Measurements from ENCODE around the gene SLC30A9. TPM values are rescaled to one million over a fixed set of nuclear protein-coding genes. Genes with fewer than 3 reads are reported as not detected.

Gene SLC30A9
- 29.2 and 35.9 TPM in 2 replicates for total RNA-seq

DNA sequence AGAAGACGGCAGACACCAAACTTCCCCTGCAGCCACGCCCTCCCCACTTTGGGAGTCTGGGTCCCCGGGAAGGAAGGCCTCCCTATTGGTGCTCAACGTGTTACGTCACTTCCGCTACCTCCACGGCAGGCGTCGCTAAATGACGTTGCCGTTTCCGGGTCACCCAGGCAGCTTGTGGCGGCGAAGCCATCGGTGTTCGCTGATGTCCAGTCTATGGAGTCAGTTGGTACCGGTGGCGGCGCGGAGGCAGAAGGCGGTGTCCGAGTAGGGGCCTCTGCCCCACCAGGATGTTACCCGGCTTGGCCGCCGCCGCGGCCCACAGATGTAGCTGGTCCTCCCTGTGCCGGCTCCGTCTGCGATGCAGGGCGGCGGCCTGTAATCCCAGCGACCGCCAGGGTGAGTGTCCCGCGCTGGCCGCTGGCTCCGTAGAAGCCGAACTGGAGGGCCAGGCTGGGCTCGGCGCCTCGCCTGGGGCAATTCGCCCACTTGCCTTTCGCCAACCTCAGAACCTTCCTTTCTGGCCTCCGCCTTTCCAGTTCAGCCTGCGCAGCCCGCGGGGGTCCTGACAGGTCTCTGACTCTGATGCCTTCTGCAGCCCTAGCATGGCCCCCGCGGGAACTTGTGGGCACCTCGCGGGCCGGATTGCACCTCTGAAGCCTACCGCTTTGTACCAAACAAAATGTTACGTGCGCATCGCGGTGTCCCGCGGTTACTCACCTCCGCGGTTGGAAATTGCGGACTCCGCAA lies at the start of gene SLC30A9:
Gene SLC30A9 (plus strand): TSS at position 166 of the 747 bp plus-strand sequence. CDS start 122 bp downstream, at position 288.
- peak; percentile 96 for DNase-seq (ENCODE audit: low read depth in 2 of 2)

DNA sequence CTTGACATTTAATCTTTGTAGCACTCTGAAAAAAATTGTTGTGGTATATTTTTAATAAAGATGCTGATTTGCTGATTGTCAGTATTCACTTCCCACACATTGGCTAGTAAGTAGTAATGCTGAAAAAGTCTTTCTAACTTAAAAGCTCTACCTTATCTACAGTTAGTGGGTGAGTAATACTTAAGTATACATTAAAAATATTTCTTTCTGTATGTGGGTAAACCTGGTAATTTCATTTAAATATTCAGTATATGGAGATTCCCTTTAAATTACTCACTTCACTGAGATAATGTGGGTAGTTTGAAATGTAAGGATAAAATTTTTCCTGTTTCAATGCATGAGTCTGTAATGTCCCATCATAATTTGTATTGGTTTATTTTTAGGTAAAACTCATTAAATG lies 49.5 kb upstream of the SLC30A9 start:
- no peak for DNase-seq (ENCODE audit: low read depth in 2 of 2)

DNA sequence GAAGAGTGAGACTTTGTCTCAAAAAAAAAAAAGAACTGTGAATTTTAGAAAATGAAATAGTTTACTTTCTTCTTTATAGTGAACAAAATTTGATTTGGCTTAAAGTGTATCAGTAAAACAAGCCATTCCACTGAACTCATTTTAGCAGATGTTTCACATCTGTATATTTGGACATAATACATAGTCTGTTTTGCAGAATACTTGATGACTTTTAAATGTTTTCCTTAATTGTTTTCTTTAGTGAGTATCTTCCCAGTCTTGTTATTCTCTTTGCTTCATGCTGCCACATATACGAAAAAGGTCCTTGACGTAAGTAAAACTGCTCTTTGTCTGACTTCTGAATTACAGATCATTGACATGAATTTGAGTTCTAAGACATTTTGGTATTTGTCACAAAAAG lies 46.8 kb upstream of the SLC30A9 start:
- no peak for DNase-seq (ENCODE audit: low read depth in 2 of 2)

DNA sequence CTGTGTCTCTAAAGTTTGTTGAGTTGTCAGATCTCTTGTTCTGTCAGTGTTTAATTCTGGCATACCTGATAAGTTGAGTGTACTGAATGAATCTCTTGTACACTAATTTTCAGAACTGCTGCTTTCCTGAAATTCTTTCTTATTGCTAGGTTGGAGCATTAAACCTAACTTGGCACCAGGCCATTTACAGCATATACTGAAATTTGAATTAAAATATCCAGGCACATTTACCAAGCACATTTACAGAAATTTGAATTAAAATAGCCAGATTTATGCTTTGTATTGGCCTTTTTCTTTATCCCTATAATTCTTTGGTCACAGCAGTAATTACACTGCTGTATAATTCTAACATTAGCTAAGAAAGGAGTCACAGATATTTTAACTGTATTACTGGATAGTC lies 46.2 kb upstream of the SLC30A9 start:
- DNase-seq (ENCODE audit: low read depth in 2 of 2), result no peak

DNA sequence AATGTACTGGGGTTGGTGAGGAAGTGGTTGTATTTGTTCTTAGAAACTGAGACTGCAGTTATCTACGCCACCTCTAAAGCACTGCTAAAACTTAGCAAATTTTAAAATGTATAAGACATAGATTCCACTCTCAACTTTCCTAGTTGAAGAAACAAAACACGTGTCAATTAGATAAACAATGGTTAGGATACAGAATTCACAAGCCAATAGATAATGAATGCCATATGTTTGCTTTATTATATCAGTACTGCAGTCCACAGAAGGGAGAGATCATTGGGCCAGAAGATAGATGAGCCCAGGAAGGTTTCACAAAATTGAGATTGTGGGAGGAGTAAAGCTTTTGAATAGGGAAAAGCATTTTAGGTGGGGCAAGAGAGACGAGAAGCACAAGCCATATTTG lies 40.8 kb upstream of the SLC30A9 start:
- no peak for DNase-seq (ENCODE audit: low read depth in 2 of 2)

DNA sequence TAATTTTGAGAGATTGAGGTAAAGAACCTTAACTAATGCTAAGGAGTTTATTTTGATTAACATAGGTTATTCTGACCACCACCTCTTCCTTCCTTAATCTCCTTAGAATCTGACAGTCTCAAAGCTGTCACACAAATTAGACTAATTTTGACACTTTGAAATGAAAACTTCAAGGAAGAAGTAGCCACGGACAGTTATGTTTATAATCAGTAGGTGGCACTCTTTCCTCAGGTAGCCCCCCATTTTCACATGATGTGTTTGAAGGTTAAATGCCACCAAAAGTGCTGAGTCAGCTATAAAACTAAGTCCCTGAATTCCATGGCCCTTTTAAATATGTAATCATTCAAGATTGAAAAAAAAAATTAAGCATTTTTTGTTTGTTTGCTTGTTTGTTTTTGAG lies 32.7 kb upstream of the SLC30A9 start:
- DNase-seq (ENCODE audit: low read depth in 2 of 2), result peak; percentile 29 to 38

DNA sequence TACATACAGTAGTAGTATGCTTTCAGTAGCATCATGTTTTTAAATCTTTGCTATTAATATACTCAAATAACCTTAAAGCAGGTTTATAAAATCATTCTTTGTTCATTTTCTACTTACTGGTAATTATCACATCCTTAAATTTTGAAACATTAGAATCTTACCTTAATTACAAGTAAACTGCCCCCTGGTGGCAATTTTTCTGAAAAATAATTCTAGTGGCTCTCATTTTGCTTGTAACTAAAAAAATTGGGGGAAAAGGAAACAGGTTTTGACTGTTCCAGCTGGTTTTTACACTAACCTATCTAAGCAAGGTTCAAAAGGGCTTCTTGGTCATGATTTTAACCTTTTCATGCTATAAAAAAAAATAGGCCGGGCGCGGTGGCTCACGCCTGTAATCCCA lies 27.2 kb upstream of the SLC30A9 start:
- DNase-seq (ENCODE audit: low read depth in 2 of 2), result peak; percentile 17 to 27

DNA sequence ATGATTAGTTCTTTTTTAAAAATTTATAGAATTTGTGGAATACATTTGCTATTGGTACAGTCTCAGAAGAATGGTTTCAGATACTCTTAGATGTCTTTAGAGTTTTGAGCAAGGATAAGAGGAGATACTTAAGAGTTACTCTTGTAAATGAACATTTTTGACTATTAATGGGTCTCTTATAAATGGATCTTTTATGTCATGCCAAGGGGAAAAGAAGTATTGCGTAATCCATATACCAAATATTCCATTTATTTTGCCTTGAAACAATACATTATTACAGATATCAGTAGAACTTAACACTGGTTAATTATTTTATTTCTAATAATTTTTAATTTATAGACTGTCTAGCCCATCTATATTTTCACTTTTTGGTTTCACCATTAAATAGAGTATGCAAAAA lies 25.9 kb upstream of the SLC30A9 start:
- no peak for DNase-seq (ENCODE audit: low read depth in 2 of 2)

DNA sequence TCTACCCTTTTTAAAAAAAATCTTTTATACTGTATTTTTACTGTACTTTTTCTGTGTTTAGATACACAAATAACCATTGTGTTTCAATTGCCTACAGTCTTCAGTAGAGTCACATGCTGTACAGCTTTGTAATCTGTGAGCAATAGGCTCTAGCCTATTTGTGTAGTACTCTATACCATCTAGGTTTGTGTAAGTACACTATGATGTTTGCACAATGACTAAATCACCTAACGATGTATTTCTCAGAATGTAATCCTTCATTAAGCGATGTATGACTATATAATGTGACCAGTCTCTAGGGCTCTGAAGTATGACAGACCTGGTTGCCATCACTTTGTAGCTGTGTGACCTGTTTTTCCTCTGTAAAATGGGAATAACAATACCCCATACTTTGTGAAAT lies 22.9 kb upstream of the SLC30A9 start:
- no peak for DNase-seq (ENCODE audit: low read depth in 2 of 2)

DNA sequence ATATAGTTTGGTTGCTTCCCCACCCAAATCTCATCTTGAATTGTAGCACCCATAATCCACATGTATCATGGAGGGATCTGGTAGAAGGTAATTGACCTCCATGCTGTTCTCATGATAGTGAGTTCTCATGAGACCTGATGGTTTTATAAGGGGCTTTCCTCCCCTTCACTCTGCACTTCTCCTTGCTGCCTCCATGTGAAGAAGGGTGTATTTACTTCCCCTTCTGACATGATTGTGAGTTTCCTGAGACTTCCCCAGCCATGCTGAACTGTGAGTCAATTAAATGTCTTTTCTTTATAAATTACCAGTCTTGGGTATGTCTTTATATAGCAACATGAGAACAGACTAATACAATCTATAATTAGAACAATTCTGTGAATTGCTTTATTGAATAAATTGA lies 20.7 kb upstream of the SLC30A9 start:
- no peak for DNase-seq (ENCODE audit: low read depth in 2 of 2)

DNA sequence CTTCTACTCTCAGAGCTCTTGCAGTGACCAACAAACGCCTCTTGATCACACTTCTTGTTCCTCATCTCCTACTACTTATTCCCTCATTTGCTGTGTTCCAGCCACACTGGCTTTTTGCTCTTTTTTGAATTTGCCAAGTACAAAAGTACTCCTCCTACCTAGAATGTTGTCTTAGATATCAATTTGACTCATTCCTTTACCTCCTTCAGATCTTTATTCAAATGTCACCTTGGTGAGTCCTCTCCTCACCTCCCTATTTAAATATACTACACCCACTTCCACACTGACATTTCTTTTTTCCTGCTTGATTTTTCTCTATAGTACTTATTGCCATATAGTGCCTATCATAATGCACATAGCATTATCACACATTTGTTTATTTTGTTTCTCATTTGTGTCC lies 15.0 kb upstream of the SLC30A9 start:
- DNase-seq (ENCODE audit: low read depth in 2 of 2), result no peak

DNA sequence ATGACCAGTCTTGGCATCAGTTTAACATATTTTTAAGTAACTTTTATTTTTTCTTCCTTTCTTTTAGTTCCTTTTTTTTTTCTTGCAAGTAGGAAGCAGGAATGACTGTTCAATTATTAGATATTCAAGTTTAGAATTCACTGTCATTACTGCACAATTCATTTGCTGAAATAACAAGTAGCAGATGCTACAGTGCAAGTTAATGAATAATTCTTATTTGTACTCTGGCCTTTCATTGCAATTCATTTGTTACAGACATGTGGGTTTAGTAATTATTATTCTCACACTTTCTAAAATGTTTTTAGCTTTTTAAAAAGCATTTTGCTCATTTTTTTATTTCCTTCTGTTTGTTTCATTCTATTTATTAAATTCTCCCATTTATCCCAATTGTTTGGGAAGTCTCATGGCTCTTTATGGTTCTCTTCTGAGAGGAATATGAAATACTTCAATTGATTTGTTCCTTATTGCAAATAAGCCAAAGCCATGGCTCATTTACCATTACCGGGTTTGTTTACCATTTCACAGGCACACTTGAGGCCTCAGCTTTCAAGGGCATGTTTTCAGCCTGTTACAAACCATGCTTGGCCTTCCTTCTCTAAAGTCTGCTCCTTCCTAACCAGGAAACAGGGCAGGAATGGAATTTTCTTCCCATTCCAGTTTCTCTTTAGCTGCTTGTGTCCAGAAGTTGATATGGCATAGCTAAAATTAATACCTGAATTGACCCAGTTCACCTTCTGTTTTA lies 13.4 kb upstream of the SLC30A9 start:
- DNase-seq (ENCODE audit: low read depth in 2 of 2), result no peak

DNA sequence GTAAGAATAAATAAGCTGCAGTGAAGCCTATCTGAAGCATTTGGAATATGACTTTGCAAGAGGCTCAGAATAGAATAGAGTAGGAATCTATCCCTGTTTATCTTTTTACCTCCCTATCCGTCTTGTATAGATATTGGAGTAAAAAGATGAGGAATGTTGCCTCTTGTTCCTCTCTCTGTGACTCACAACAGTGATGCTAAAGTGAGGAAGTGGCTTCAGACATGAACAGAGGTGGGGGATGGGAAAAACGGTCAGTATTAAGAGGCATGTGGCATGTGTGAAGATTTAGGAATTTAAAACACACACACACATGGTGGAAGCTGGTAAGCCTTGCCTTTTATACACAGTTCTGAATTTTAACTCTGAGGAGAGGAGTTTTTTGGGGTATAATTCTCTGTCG lies 12.6 kb upstream of the SLC30A9 start:
- peak in 1 of 2 donors; percentile 46 for DNase-seq (ENCODE audit: low read depth in 2 of 2)

DNA sequence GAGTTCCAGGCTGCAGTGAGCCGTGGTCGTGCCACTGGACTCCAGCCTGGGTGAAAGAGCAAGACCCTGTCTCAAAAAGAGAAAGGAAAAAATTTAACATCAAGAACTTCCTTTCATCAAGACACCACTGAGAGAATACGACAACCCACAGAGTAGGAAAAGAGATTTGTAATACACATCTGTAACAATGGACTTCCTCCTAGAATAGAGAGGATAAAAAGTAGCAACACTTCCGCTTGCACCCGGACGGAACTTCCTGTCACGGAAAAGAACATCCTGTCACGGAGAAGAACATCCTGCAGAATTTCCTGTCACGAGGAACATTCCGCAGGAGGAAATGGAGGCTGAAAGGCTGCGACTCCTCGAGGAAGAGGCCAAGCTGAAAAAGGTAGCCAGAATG lies 8.9 kb upstream of the SLC30A9 start, which contains the start of gene DCAF4L1:
Gene DCAF4L1 (plus strand): TSS at position 301 of the 400 bp plus-strand sequence. CDS start 37 bp downstream, at position 338.
- no peak for DNase-seq (ENCODE audit: low read depth in 2 of 2)

DNA sequence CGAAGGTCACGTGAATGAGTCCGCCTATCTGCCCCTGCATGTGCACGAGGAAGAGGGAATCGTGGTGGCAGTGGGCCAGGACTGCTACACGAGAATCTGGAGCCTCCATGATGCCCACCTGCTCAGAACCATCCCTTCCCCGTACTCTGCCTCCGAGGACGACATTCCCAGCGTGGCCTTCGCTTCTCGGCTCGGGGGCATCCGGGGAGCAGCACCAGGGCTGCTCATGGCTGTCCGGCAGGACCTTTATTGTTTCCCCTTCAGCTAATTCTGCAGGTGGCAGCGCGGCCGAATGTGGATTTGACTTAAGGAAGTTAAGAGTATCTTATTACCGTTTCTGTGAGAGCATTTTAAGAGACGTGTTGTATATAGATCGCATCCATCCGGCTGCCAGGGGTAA lies 7.6 kb upstream of the SLC30A9 start:
- no peak for DNase-seq (ENCODE audit: low read depth in 2 of 2)

DNA sequence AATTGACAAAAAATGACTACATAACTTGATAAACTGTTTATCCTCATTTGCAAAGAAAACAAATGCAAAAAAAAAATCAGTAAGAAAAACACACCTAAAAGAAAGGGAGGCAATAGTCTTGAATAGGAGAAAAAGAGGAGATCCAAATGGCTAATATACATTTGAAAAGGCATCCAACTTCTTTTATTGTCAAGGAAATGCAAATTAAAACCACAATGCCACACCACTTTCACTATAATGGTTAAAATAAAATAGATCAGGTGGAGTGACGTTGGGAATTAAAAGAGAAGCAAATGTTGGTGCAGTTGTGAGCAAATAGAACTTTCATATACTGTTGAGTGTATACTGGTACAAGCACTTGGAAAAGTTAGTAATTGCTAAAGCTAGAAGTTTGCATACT lies 5.2 kb upstream of the SLC30A9 start:
- DNase-seq (ENCODE audit: low read depth in 2 of 2), result no peak

DNA sequence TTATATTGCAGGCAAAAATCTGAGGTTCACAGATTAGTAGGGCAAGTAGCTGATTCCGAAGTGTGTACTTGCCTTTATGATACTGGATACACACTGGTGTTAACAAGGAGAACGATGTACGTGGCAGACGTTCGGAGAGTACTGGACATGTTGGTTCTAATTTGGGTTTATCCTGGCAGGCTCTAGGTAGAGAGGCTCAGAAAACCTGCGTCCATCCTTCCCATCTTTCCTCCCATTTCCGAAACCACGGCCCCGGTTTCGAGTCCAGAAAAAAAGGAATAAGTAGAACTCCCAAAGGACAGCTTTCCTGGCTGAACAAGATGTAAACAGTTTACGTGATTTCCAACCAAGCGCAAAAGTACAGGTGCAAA lies 351 bp upstream of the SLC30A9 start:
- DNase-seq (ENCODE audit: low read depth in 2 of 2), result no peak

DNA sequence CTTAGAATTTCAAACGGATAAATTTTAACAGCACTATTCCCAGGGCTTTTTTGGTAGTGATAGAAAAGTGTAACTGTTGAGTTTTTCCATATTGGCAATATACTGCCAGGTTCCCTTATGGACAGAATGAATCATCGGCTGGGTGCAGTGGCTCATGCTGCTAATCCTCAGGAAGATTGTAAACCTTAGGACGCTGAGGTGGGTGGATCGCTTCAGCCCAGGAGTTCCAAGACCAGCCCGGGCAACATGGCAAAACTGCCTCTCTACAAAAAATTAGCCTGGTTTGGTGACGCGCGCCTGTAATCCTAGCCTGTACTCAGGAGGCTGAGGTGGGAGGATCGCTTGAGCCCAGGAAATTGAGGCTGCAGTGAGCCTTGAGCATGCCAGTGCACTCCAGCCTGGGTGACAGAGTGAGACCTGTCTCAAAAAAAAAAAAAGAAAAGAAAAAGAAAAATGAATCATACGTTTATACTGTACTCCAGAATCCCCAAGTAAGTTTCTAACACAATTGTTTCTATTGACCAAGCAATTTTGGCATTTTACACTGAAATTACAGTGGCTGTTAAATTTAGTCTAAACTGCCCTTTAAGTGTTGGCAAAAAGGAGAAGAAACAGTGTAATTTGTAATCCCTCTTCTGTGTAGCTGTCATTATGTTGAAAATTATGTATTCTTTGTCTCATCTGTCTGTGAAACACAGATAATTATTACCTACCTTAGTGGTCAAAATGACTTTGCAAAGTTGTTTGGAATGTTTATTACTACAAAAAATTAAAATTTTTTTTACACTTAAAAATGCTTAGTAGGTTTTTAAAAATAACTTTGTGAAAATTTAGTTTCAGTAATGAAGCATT lies 1.8 kb downstream of the SLC30A9 start:
- peak; percentile 6 to 17 for DNase-seq (ENCODE audit: low read depth in 2 of 2)

DNA sequence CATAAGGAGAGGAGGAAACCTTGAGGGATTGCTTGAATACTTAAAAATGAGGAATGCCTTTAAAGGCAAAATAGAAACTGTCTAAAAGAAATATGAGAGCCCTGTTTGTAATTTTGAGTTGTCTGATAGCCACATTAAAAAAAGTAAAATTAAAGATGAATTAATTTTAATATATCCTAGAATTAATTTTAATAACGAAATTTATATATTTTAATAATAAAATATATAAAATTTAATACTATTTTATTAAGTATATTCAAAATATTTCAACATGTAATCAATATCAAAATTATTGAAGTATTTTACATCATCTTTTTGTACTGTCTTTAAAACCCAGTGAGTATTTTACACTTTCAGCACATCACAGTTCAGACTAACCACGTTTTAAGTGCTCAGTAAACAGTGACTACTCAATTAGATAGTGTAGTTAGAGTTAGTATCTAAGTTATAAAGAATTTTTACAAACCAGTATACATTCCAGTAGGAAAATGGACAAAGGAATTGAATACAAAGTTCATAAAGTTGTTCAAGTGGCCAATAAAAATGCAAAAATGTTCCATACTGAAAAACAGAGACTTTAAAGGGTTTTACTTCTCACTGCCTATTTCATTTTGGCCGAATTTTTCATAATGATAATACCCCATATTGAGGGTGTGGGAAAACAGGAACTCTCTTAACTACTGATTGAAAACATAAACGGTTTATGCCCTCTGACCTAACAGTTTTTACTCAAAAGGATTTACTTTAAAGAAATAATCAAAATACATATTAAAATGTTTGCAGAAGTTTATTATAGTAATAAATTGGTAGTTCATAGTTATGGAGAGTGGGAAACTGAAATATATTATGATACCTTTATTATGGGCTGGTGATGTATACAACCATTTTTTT lies 2.9 kb downstream of the SLC30A9 start:
- DNase-seq (ENCODE audit: low read depth in 2 of 2), result no peak

DNA sequence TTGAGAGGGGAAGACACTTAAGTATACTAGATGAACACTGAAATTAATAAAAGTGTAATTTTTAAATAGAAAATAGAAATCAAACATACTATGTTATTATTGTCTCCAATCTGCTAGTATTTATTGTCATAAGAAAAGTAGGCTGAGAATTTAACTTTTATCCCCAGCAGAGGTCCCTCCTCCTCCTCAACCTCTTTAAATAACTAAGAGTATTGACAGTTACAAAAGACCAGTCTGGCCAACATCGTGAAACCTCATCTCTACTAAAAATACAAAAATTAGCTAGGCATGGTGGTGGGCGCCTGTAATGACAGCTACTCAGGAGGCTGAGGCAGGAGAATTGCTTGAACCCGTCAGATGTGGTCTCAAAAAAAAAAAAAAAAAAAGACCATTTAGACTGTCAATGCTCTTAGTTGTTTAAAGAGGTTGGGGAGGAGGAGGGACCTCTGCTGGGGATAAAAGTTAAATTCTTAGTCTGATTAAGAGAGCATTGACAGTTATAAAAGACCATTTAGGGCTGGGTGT lies 4.2 kb downstream of the SLC30A9 start:
- no peak for DNase-seq (ENCODE audit: low read depth in 2 of 2)

DNA sequence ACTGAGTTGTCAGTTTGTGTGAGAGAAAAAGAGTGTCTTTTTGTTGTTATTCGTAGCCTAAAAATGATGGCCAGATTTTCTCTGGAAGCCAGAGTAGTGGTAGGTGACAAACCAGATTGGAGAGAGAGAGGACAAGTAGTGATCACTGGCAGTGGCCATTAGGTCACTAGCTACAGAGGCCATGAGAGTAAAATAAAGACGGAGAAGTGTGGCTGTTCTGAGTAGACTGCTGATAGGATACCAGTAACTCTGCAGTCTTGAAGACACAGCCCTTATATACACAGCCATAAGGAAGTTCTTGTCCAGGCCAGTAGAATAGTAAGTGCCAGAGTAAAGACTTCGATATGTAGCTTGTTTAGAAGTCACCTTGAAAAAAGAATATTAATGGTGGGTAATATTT lies 7.7 kb downstream of the SLC30A9 start:
- DNase-seq (ENCODE audit: low read depth in 2 of 2), result no peak

Data from lung microvascular endothelial cell (primary cell).